ENCODE measurements around the gene NTN1.

Gene NTN1

DNA sequence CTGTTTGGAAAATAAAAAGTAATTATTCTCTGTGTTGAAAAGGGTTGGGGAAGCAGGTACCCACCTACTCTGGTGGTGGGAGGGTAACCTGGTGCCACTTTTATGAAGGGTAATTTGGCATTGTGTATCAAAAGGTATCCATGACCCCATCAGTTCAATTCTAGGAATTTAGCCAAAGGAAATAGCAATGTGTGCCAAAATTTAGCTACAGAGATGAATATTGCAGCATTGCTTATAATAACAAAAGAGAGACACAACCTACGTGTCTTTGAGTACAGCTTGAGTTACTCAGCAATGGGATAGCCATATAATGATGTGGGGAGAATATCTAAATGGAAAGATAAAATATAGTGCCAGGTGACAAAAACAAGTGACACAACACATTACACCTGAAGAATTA lies 170.7 kb downstream of the NTN1 start:
- TF ChIP-seq, protein P1, sequence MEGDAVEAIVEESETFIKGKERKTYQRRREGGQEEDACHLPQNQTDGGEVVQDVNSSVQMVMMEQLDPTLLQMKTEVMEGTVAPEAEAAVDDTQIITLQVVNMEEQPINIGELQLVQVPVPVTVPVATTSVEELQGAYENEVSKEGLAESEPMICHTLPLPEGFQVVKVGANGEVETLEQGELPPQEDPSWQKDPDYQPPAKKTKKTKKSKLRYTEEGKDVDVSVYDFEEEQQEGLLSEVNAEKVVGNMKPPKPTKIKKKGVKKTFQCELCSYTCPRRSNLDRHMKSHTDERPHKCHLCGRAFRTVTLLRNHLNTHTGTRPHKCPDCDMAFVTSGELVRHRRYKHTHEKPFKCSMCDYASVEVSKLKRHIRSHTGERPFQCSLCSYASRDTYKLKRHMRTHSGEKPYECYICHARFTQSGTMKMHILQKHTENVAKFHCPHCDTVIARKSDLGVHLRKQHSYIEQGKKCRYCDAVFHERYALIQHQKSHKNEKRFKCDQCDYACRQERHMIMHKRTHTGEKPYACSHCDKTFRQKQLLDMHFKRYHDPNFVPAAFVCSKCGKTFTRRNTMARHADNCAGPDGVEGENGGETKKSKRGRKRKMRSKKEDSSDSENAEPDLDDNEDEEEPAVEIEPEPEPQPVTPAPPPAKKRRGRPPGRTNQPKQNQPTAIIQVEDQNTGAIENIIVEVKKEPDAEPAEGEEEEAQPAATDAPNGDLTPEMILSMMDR (conservative IDR thresholded peaks at IDR 0.05; ENCODE audit: low read depth, low read length): no peak
- no peak overlapping the region for H3K4me3 ChIP-seq (ENCODE audit: low read depth, low read length)
- DNase-seq (ENCODE audit: low read depth): peak; percentile 36

DNA sequence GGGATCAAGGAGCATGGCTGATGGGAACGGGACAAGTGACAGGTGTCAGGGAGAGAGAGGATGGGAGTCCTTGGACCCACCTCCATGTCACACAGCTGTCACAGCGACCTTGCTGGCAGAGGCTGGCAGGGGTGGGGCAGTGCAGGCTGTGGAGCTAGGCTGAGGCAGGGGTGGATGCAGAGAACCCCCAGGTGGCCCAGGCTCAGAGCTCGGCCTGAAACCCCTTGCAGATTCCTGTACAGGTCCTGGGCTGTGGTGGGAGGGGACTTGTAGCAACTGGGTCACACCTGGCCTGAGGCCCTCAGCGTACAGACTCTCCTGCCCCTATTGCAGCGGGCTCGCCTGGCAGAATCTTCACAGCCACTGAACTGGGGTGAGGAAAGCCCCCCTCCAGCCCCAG lies 174.1 kb downstream of the NTN1 start:
- no peak for DNase-seq (ENCODE audit: low read depth)
- TF ChIP-seq, protein P1 (conservative IDR thresholded peaks at IDR 0.05; ENCODE audit: low read depth, low read length): no peak
- no peak overlapping the region for H3K4me3 ChIP-seq (ENCODE audit: low read depth, low read length)

DNA sequence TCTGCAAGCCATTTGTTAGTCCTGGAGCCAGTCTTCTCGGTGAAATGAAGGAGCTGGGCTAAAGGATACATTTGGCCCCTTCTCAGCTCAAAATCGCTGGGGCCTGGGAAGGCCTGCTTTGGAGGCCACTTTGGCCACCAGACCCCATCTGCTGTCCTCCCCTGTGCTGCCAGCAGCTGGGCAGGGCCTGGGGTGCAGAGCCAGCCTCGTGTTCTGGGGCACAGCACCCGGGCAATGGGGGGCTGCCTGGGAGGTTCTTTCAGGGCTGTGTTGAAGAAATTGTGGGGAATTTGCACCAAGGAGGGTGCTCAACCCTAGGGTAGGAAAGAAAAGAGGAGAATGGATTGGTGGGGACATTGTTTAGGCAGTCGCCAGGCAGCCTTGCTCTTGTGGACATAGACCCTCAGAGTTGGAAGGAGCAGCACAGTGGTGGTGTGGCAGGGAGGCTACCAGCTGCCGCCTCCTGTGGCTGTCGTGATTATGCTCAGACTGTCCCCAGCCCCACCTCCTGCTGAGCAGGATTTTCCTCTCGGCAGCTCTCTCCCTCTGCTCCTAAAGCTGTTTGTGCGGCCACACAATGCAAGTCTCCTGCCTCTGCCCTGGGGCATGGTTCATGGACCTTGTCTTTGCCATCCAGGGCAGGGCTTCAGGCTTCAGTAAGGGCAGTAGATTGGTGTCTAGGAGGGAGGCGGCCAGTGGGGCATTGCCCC lies 174.8 kb downstream of the NTN1 start:
- no peak overlapping the region for H3K4me3 ChIP-seq (ENCODE audit: low read depth, low read length)
- no peak for DNase-seq (ENCODE audit: low read depth)
- TF ChIP-seq, protein P1 (conservative IDR thresholded peaks at IDR 0.05; ENCODE audit: low read depth, low read length): no peak

DNA sequence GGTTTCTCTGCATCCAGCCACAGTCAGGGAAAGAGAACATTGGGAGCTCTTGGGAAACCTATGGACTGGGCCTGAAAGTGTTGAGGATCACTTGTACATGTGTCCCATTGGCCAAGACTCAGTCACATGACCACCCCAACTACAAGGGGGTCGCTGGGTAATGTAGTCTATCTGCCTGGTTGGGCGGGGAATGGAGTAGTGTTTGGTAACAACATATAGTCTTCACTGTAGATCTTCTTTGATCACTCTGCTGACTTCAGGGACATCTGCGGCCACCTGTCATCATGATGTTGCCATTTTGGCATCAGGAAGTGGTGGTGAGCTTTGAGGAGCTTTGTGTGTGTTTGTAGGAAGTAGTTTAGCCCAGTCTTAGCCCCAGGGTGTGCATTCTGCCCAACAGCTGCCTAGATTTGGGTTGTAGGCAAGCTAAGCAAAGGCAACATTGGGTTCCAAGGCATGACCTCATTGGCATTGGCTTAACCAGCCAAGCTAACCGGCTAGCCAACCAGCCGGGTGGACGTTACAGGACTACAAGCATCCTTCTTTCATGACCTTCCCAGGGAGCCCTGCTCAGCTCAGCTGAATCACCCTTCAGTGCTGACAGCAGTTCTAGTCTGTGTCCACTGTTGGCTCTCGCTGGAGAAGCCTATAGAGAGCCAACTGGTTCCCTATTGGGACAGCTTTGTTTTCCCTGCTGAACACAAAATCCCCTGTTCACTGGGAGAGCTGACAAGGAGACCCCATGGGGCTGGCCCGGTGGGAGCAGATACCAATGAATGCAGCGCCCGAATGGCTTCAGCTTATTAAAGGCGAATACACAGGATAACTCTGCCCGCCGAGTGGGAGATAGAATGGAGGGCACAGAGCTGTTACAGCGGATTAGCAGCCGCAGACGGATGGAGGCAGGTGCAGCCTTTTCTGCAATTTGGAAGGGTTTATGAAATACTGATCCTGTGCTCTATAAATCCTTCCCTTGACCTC lies 178.6 kb downstream of the NTN1 start:
- DNase-seq (ENCODE audit: low read depth): no peak
- TF ChIP-seq, protein P1 (conservative IDR thresholded peaks at IDR 0.05; ENCODE audit: low read depth, low read length): no peak
- H3K4me3 ChIP-seq (ENCODE audit: low read depth, low read length): no peak overlapping the region

DNA sequence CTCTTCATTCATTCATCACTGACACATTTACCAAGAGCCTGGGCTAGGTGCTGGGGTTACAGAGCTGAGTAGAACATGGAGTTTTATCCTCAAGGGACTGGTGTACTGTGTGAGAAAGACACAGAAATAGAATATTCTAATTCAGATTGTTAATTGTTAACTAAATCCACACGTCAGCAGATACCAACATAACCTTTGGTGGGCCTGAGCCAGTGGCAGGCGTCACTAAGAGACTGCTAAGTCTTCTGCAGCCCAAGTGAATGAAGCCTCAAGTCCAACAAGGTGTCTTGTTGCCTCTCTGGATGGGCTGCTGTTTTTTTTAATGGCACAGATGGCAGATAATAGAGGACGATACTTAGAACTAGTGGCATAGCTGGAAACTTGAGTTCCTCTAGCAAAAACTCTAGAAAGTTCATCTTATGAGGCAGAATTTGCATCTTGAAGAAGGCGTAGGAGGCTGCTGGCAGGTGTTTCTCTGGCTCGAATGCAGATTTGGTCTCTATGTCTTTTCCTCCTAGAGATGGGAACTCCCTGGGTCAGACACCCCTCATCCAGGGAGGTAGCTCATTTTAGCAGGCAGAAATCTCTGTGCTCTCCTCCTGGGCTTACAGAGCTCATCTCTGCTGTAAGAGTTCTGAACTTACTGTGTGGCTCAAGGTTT lies 179.5 kb downstream of the NTN1 start:
- no peak for DNase-seq (ENCODE audit: low read depth)
- no peak overlapping the region for H3K4me3 ChIP-seq (ENCODE audit: low read depth, low read length)
- TF ChIP-seq, protein P1 (conservative IDR thresholded peaks at IDR 0.05; ENCODE audit: low read depth, low read length): no peak

DNA sequence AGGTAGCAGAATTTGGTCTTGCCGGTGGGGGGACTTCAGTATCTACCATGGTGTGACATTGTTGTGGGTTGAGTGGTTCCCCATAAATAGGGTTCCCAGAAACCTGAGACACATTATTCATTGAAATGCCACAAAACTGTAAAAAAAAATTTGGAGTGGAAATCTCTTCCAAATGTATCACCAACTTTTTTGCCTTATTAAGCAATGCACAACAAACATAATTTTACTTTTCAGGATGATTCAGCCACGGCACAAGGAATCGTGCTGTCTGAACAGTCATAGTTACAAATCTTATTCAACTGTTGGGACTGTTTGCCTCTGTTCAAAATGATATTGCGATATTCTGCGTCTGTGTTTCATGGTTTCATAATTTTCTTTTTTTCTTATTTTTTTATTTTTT lies 181.2 kb downstream of the NTN1 start:
- no peak for DNase-seq (ENCODE audit: low read depth)
- TF ChIP-seq, protein P1 (conservative IDR thresholded peaks at IDR 0.05; ENCODE audit: low read depth, low read length): no peak
- H3K4me3 ChIP-seq (ENCODE audit: low read depth, low read length): no peak overlapping the region

Data from choroid plexus epithelial cell (primary cell).